ENCODE data around the gene XYLT1. TPM values are rescaled to one million over a fixed set of nuclear protein-coding genes. Genes with fewer than 3 reads are reported as not detected.

Gene XYLT1
- total and polyA plus RNA-seq, 9 of the 15 experiments (the other 6 are each of a cell fraction or from before 2014, with no cell fraction given), result 0.03 to 0.09 (median 0.08) TPM; not detected in 6

DNA sequence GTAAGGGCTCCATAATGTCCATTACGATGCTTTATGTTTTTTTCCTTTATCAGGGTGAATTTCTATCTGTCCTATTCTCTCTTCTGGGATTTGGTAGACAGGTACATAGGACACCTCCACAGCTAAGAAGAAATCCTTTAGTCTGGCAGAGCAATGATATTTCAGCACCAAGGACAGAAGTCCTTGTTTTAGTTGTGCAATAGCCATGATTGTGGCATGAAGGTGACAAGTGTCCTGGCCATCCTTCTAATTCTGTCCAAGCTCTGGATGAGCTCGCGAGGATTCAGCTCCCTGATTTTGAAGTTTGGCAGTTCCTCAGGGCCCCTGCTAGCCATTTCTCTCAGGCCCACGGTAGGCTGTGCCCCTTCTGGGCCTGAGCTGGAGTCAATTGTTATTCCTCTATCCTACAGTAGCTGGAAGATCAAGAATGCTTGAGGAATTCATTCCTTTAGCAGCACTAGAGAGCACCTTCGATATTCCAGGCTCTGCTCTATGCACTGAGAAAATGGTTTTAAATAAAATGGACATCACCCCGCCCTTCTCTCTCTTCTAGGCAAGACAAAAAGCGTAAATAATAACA, 320.8 kb downstream of the XYLT1 start (continued):
- TF ChIP-seq EHMT2 (IDR thresholded peaks at IDR 0.05), result peak; percentile 98
- TF ChIP-seq, protein P1, sequence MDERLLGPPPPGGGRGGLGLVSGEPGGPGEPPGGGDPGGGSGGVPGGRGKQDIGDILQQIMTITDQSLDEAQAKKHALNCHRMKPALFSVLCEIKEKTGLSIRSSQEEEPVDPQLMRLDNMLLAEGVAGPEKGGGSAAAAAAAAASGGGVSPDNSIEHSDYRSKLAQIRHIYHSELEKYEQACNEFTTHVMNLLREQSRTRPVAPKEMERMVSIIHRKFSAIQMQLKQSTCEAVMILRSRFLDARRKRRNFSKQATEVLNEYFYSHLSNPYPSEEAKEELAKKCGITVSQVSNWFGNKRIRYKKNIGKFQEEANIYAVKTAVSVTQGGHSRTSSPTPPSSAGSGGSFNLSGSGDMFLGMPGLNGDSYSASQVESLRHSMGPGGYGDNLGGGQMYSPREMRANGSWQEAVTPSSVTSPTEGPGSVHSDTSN (CRISPR knock-in tag; IDR thresholded peaks at IDR 0.05; ENCODE audit: low read depth), result no peak
- TF ChIP-seq, protein P1 (tag; conservative IDR thresholded peaks at IDR 0.05; ENCODE audit: low read depth), result no peak
- TF ChIP-seq HNRNPK (IDR thresholded peaks at IDR 0.05; ENCODE audit: low read depth, low read length, poor library complexity, severe bottlenecking), result no peak
- TF ChIP-seq, protein P2, sequence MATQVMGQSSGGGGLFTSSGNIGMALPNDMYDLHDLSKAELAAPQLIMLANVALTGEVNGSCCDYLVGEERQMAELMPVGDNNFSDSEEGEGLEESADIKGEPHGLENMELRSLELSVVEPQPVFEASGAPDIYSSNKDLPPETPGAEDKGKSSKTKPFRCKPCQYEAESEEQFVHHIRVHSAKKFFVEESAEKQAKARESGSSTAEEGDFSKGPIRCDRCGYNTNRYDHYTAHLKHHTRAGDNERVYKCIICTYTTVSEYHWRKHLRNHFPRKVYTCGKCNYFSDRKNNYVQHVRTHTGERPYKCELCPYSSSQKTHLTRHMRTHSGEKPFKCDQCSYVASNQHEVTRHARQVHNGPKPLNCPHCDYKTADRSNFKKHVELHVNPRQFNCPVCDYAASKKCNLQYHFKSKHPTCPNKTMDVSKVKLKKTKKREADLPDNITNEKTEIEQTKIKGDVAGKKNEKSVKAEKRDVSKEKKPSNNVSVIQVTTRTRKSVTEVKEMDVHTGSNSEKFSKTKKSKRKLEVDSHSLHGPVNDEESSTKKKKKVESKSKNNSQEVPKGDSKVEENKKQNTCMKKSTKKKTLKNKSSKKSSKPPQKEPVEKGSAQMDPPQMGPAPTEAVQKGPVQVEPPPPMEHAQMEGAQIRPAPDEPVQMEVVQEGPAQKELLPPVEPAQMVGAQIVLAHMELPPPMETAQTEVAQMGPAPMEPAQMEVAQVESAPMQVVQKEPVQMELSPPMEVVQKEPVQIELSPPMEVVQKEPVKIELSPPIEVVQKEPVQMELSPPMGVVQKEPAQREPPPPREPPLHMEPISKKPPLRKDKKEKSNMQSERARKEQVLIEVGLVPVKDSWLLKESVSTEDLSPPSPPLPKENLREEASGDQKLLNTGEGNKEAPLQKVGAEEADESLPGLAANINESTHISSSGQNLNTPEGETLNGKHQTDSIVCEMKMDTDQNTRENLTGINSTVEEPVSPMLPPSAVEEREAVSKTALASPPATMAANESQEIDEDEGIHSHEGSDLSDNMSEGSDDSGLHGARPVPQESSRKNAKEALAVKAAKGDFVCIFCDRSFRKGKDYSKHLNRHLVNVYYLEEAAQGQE (IDR thresholded peaks at IDR 0.05; ENCODE audit: borderline replicate concordance), result peak; percentile 98
- TF ChIP-seq, protein P2 (CRISPR knock-in tag; IDR thresholded peaks at IDR 0.05; ENCODE audit: low read depth), result peak; percentile 94
- peak; percentile 38; the same call in 1 of the 2 replicates for TF ChIP-seq DMBX1 (CRISPR knock-in tag; IDR thresholded peaks at IDR 0.05; ENCODE audit: borderline replicate concordance)
- peak in 1 of 2 experiments; percentile 48 for TF ChIP-seq AFF1 (IDR thresholded peaks at IDR 0.05; ENCODE audit: low read depth in 1 of 2, partially characterized antibody in 2 of 2)
- TF ChIP-seq MIER1 (IDR thresholded peaks at IDR 0.05; ENCODE audit: low read depth), result peak; percentile 95
- TF ChIP-seq ZNF311 (CRISPR knock-in tag; IDR thresholded peaks at IDR 0.05), result 0 out of 2 replicates have a peak, but pooled peaks have one; percentile 23

All from K562 (cell line).